ENCODE data around the gene FBLN1. TPM values are rescaled to one million over a fixed set of nuclear protein-coding genes. Genes with fewer than 3 reads are reported as not detected.

The FBLN1 gene
- total RNA-seq, 1 experiment from 2014 or later, result 23.4 TPM

- no peak for TF ChIP-seq CEBPB (IDR thresholded peaks at IDR 0.05; ENCODE audit: low read depth)
- no peak for TF ChIP-seq TCF7L2 (IDR thresholded peaks at IDR 0.05; ENCODE audit: borderline replicate concordance, extremely low read depth, insufficient read depth, insufficient read length)
- TF ChIP-seq MAX (IDR thresholded peaks at IDR 0.05), result peak; percentile 83
- TF ChIP-seq EZH2phosphoT487 (IDR thresholded peaks at IDR 0.05; ENCODE audit: borderline replicate concordance), result no peak
These were observed 143.1 kb downstream of the FBLN1 start (continued) for GRCh38 chr22:45645526-45646414.

DNA sequence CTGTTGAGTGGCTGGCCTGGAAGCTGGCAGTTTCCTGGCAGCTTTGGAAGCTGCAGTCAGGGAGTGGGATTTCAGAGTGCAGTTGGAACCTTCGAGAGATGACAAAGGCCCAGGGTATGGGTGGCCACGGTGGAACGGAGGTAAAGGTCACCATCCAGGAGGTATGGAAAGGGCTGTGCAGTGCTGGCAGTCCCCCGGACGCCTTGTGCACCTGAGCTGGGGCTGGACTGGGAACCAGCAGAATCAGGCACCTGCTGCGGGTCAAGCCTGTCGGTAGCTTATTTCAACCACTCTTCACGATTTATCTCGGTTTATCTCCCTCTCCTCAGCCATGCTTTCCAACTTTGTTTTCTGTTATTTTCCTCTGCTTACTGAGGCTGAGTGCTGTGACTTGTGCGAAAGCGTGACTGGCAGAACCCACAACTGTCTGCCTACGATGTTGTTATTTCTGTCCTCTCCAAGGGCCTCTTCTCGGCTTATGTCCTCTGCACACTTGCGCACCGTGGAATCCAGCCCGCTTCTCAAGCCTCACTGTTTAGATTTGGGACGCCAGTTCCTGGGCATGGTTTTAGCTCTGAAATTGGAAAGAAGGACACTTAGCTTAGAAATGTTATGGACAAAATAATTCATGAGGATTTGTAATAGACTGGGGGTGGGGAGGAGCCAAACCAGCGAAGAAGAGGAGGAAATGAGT is 145.0 kb downstream of the FBLN1 start:
- Histone ChIP-seq H3K36me3 (ENCODE audit: control insufficient read depth in 1 of 2, insufficient read depth in 2 of 2, low read length in 2 of 2) (no peaks in the 10 kb centered on the region), H3K9me3 (ENCODE audit: control insufficient read depth in 1 of 2, insufficient read depth in 1 of 2, low read depth in 1 of 2, low read length in 2 of 2) (no peaks in the 10 kb centered on the region), H3K79me2 (ENCODE audit: insufficient read depth, low read length) (no peaks in the 10 kb centered on the region), H3K9ac (ENCODE audit: low read length) (no peak overlapping the region), H3K4me1 (ENCODE audit: control insufficient read depth in 1 of 2, insufficient read depth in 2 of 2, low read length in 2 of 2) (peaks cover 0 to 23% of the 10 kb centered on the region in 2 experiments; a peak in 3 of 4 replicates), H3K4me2 (ENCODE audit: low read length) (no peak overlapping the region), H3K9me2 (ENCODE audit: insufficient read depth) (no peaks in the 10 kb centered on the region), H3K27me3 (ENCODE audit: insufficient read depth, low read length) (no peaks in the 10 kb centered on the region), H3K4me3 (replicated peaks in 1 of 2; ENCODE audit: low read depth in 1 of 2, low read length in 2 of 2) (no peak overlapping the region), H3K27ac (ENCODE audit: low read depth, low read length) (no peak overlapping the region), H2AFZ (ENCODE audit: low read depth, low read length, poor library complexity, severe bottlenecking) (no peak overlapping the region), H4K20me1 (ENCODE audit: insufficient read depth) (no peaks in the 10 kb centered on the region)
- ChIA-PET RAD21 (ENCODE audit: low non-redundant PET in 1 of 2, low total read pairs in 2 of 2, uncharacterized antibody in 2 of 2, unreplicated experiment in 2 of 2) (interaction anchor here in 1 of 2 experiments (0.6 kb wide), 1 partner anchor 220 kb away, joined by 3 read pairs; no protein-coding TSS in a partner anchor), POLR2A (no interaction called here), CTCF (interaction anchor here (1.3 to 1.5 kb wide), 2 partner anchors 216 to 322 kb away, joined by 3 to 6 read pairs; no protein-coding TSS in a partner anchor)
- ATAC-seq (no peak), DNase-seq (ENCODE audit: low read depth, low spot score) (no peak)
- no TSS peak for BruUV-seq (replicated peaks)
- TF ChIP-seq EZH2 (IDR thresholded peaks at IDR 0.05), result no peak
- TF ChIP-seq EGR1 (IDR thresholded peaks at IDR 0.05; ENCODE audit: low read depth), result no peak
- TF ChIP-seq JUND (IDR thresholded peaks at IDR 0.05), result no peak
- TF ChIP-seq CEBPB (IDR thresholded peaks at IDR 0.05; ENCODE audit: low read depth), result no peak
- no peak for TF ChIP-seq SRF (IDR thresholded peaks at IDR 0.05; ENCODE audit: low read depth)
- TF ChIP-seq MAX (IDR thresholded peaks at IDR 0.05), result no peak
- no peak for TF ChIP-seq FOSL1 (IDR thresholded peaks at IDR 0.05; ENCODE audit: low read depth)
- no peak for TF ChIP-seq ZBTB33 (IDR thresholded peaks at IDR 0.05; ENCODE audit: extremely low read depth, insufficient replicate concordance, low read length)
- intact Hi-C loops (cut with micrococcal nuclease), result loop anchor here (10.0 kb wide), 1 partner anchor 217 kb away; no protein-coding TSS in a partner anchor

All from HCT116 (cell line).